ENCODE results near the gene HRAS.

GRCh38 chr11:535519-536454 is at the start of gene HRAS:
- TF ChIP-seq CTCF (IDR thresholded peaks at IDR 0.05), result no peak
- TF ChIP-seq POLR2A (IDR thresholded peaks at IDR 0.05), result no peak
